Transverse colon (tissue), 4 donors: ENCODE data around the gene LILRA2. TPM values are rescaled to one million over a fixed set of nuclear protein-coding genes. Genes with fewer than 3 reads are reported as not detected.

Experiments
- DNase-seq: peaks from one replicate; pipeline ENCODE4 v3.0.0-alpha.2; 2019
- H3K27ac ChIP-seq, 4 donors: fragments of 200-600 bp; sonication (generic); 2 replicates each; pipeline ENCODE4 v1.5.1; 2016 to 2018; ENCODE audit warnings: inconsistent platforms in 4 of 4
- H3K27me3 ChIP-seq: fragments of 200-600 bp; sonication (generic); 2 replicates; pipeline ENCODE4 v1.5.1; 2017; ENCODE audit warnings: inconsistent platforms
- H3K36me3 ChIP-seq, 4 donors: fragments of 200-600 bp; sonication (generic); 2 replicates each; pipeline ENCODE4 v1.5.1; 2017 to 2019; ENCODE audit warnings: inconsistent platforms in 4 of 4
- H3K4me1 ChIP-seq, 4 donors: fragments of 200-600 bp; sonication (generic); 2 replicates each; pipeline ENCODE4 v1.5.1; 2017 to 2020; ENCODE audit warnings: inconsistent platforms in 4 of 4
- H3K4me3 ChIP-seq, 4 donors: fragments of 200-600 bp; sonication (generic); 1 replicate in 1 of 4; 2 replicates in 3 of 4; pipeline versions ENCODE4 v1.5.1 to v1.6.1; 2017 to 2019; ENCODE audit warnings: inconsistent platforms in 4 of 4
- H3K9me3 ChIP-seq, 2 donors: fragments of 200-600 bp; sonication (generic); 2 replicates each; pipeline ENCODE4 v1.5.1; 2017 to 2019; ENCODE audit warnings: inconsistent platforms in 2 of 2
- EP300 ChIP-seq: sonication (generic); formaldehyde crosslinking; IDR thresholded peaks from one replicate; pipeline ENCODE4 v1.6.1; 2017; ENCODE audit warnings: antibody characterized with exemption, low read depth
- POLR2A ChIP-seq: fragments of 450-650 bp; IDR thresholded peaks from one replicate; pipeline ENCODE4 v1.6.1; 2016; ENCODE audit warnings: antibody characterized with exemption, mild to moderate bottlenecking, moderate library complexity
- POLR2AphosphoS5 ChIP-seq, 3 donors: sonication (generic); formaldehyde crosslinking; IDR thresholded peaks; one replicate each; pipeline ENCODE4 v1.6.1; 2016; ENCODE audit warnings: antibody characterized with exemption in 3 of 3
- WGBS, 2 donors: methylation state at CpG; one replicate each; pipeline ENCODE4 v1.1.5; 2018; ENCODE audit warnings: low coverage in 1 of 2; 5-methylcytosine and 5-hydroxymethylcytosine counted together
- in situ Hi-C, 4 donors: fragments of 200-750 bp; cut with MboI; loops; one replicate each; pipeline versions ENCODE4 v1.15.0 to v1.15.1; 2017; ENCODE audit warnings: low sequenced_read_pairs in 3 of 4, low pct_ligation_motif_present in 1 of 4, low pct_unique_long_range_greater_than_20kb in 1 of 4
- intact Hi-C: fragments of 100-400 bp; cut with DNase I; formaldehyde crosslinking; loops from one replicate; pipeline ENCODE4 v1.15.1; 2023; ENCODE audit warnings: low total_unique reads
- total RNA-seq, 4 donors: library from RNA; depleted of rRNA; stranded (reverse); fragments of >200 nt; gene quantifications; one replicate each; pipeline ENCODE4 v1.1.0, GENCODE V29; 2016
- TF ChIP-seq, protein P1 (sequence below), 5 experiments: fragments of 200-600 bp in 3 of 5; fragments of 450-650 bp in 2 of 5; sonication (generic) in 3 of 5; IDR thresholded peaks; 1 replicate in 2 of 5; 2 replicates in 3 of 5; pipeline ENCODE4 v1.5.1; 2016 to 2017; ENCODE audit warnings: antibody characterized with exemption in 5 of 5, inconsistent platforms in 3 of 5, mild to moderate bottlenecking in 2 of 5, moderate library complexity in 1 of 5

Gene LILRA2
- total RNA-seq, 4 donors from 2014 or later = 1.1 to 1.5 TPM; not detected in 2

GRCh38 chr19:54614726-54615125, 41.1 kb downstream of the LILRA2 start:
- intact Hi-C loops = no loop called here
- no peaks in the 10 kb centered on the region for H3K4me1 ChIP-seq
- no peak overlapping the region for H3K4me3 ChIP-seq
- H3K27me3 ChIP-seq = no peaks in the 10 kb centered on the region
- TF ChIP-seq, protein P1, sequence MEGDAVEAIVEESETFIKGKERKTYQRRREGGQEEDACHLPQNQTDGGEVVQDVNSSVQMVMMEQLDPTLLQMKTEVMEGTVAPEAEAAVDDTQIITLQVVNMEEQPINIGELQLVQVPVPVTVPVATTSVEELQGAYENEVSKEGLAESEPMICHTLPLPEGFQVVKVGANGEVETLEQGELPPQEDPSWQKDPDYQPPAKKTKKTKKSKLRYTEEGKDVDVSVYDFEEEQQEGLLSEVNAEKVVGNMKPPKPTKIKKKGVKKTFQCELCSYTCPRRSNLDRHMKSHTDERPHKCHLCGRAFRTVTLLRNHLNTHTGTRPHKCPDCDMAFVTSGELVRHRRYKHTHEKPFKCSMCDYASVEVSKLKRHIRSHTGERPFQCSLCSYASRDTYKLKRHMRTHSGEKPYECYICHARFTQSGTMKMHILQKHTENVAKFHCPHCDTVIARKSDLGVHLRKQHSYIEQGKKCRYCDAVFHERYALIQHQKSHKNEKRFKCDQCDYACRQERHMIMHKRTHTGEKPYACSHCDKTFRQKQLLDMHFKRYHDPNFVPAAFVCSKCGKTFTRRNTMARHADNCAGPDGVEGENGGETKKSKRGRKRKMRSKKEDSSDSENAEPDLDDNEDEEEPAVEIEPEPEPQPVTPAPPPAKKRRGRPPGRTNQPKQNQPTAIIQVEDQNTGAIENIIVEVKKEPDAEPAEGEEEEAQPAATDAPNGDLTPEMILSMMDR (IDR thresholded peaks at IDR 0.05) = no peak
- TF ChIP-seq EP300 (no peak), POLR2AphosphoS5 (IDR thresholded peaks at IDR 0.05) (no peak), POLR2A (no peak)
- peaks cover 0 to 3% of the 10 kb centered on the region in 2 donors for H3K9me3 ChIP-seq
- no peak for DNase-seq
- 79 to 87% methylated on average over 1 of the region's 1 CpG for WGBS, 2 donors
- in situ Hi-C loops = no loop called here
- no peak overlapping the region for H3K27ac ChIP-seq
- no peaks in the 10 kb centered on the region for H3K36me3 ChIP-seq

GRCh38 chr19:54616057-54616456, 42.5 kb downstream of the LILRA2 start:
- Histone ChIP-seq H3K27me3 (no peaks in the 10 kb centered on the region), H3K27ac (peak overlapping the region in 3 of 4 donors; percentile 16 to 62 (median 40)), H3K4me1 (no peaks in the 10 kb centered on the region), H3K36me3 (no peaks in the 10 kb centered on the region), H3K9me3 (no peaks in the 10 kb centered on the region), H3K4me3 (no peak overlapping the region)
- DNase-seq = no peak
- 54 to 56% methylated on average over 3 of the region's 3 CpGs for WGBS, 2 donors
- intact Hi-C loops = no loop called here
- TF ChIP-seq, protein P1 (IDR thresholded peaks at IDR 0.05) = no peak
- TF ChIP-seq EP300 = no peak
- TF ChIP-seq POLR2A = no peak
- no peak for TF ChIP-seq POLR2AphosphoS5 (IDR thresholded peaks at IDR 0.05)
- in situ Hi-C loops = no loop called here

DNA sequence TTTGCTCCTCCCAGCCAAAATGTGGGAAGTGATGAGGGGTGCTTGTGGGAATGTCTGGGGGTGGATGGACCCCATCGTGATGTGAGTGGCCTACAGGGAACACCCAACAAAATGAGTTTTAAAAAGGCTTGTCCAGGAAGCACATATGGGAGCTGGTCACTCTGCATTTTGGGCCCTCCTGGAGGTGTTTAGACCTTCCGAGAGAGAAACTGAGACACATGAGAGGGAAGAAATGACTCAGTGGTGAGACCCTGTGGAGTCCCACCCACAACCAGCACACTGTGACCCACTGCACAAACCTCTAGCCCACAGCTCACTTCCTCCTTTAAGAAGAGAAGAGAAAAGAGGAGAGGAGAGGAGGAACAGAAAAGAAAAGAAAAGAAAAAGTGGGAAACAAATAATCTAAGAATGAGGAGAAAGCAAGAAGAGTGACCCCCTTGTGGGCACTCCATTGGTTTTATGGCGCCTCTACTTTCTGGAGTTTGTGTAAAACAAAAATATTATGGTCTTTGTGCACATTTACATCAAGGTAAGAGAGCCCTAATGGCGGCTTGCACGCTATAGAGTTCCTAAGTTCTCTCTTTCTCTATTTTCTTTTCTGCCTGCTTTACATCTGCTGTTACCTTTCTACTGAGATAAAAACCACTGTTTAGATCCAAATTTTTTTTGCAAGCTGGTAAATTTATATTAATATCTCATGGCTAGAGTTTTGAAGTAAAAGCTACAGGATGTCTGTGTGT, 43.4 kb downstream of the LILRA2 start:
- no peaks in the 10 kb centered on the region for H3K27me3 ChIP-seq
- no peaks in the 10 kb centered on the region for H3K36me3 ChIP-seq
- intact Hi-C loops (no loop called here), in situ Hi-C loops (no loop called here)
- H3K27ac ChIP-seq = peak overlapping the region; percentile 16 to 62 (median 28)
- 29 to 65% methylated on average over 4 to 5 of the region's 5 CpGs for WGBS, 2 donors
- H3K4me1 ChIP-seq = no peaks in the 10 kb centered on the region
- TF ChIP-seq, protein P1 (IDR thresholded peaks at IDR 0.05) = no peak
- TF ChIP-seq POLR2AphosphoS5 (IDR thresholded peaks at IDR 0.05) (no peak), EP300 (no peak), POLR2A (no peak)
- peak; percentile 31 for DNase-seq
- no peaks in the 10 kb centered on the region for H3K9me3 ChIP-seq
- H3K4me3 ChIP-seq = peak overlapping the region in 1 of 4 donors; percentile 7

- TF ChIP-seq EP300 (no peak), POLR2A (no peak), POLR2AphosphoS5 (IDR thresholded peaks at IDR 0.05) (no peak)
- TF ChIP-seq, protein P1 (IDR thresholded peaks at IDR 0.05) = no peak
- intact Hi-C loops = no loop called here
- in situ Hi-C loops = no loop called here
- H3K4me3 ChIP-seq = no peak overlapping the region
- H3K9me3 ChIP-seq = no peaks in the 10 kb centered on the region
- no peaks in the 10 kb centered on the region for H3K27me3 ChIP-seq
- 38 to 55% methylated on average over 4 of the region's 4 CpGs for WGBS, 2 donors
- no peaks in the 10 kb centered on the region for H3K36me3 ChIP-seq
- H3K27ac ChIP-seq = no peak overlapping the region
- no peaks in the 10 kb centered on the region for H3K4me1 ChIP-seq
- DNase-seq = no peak
These were observed 46.9 kb downstream of the LILRA2 start for GRCh38 chr19:54620464-54620863.
